HepG2 (cell line): ENCODE data around the gene FGD2. TPM values are rescaled to one million over a fixed set of nuclear protein-coding genes. Genes with fewer than 3 reads are reported as not detected.

Experiments
- ATAC-seq: fragments of 200-7000 bp; cut with Tn5 transposase; 3 replicates; pipeline ENCODE4 v1.9.1; 2020; ENCODE audit warnings: mild to moderate bottlenecking, moderate library complexity
- BruUV-seq: library from RNA; stranded (reverse); fragments of 400-500 nt; replicated peaks from 2 replicates; lab custom pipeline; 2021; lab: Mats Ljungman, UMichigan
- CTCF ChIA-PET: fragments of 300-600 bp; formaldehyde crosslinking; extraction: SDS; loops from one replicate; lab custom pipeline; 2021; ENCODE audit warnings: low total read pairs, inconsistent platforms, low intra/inter-chr PET ratio; lab: Yijun Ruan, JAX
- POLR2A ChIA-PET: fragments of 350-600 bp; sonication (Branson Sonifier 250); formaldehyde crosslinking; loops from one replicate; lab custom pipeline; 2020; ENCODE audit warnings: antibody characterized with exemption, inconsistent platforms; lab: Yijun Ruan, JAX
- DNase-seq: peaks from one replicate; pipeline ENCODE4 v3.0.0-alpha.2; 2015; ENCODE audit warnings: low spot score
- FAIRE-seq: peaks from 3 replicates; lab custom pipeline; 2011; peaks lifted over from hg19 to GRCh38; lab: Jason Lieb, UNC
- H2AFZ ChIP-seq: one replicate; pipeline ENCODE4 v1.6.1; 2011; ENCODE audit warnings: low read length, inconsistent platforms
- H3K27ac ChIP-seq: fragments of 300-600 bp; 3 replicates; pipeline ENCODE4 v1.8.0; 2011; ENCODE audit warnings: mixed run types, mild to moderate bottlenecking, mixed read lengths, low read length, inconsistent platforms; ENCODE audit not compliant: insufficient read depth; ENCODE audit errors: extremely low read length
- H3K27me3 ChIP-seq, 2 experiments: fragments of 200-600 bp in 1 of 2; 2 replicates in 1 of 2; 3 replicates in 1 of 2; pipeline versions ENCODE4 v1.6.0 to v1.8.0; 2011; ENCODE audit warnings: low read length in 2 of 2, mild to moderate bottlenecking in 2 of 2, moderate library complexity in 2 of 2, inconsistent platforms in 1 of 2; ENCODE audit not compliant: insufficient read depth in 2 of 2, control insufficient read depth in 1 of 2
- H3K36me3 ChIP-seq, 2 experiments: fragments of 200-600 bp in 1 of 2; replicated peaks in 1 of 2; 2 replicates in 1 of 2; 3 replicates in 1 of 2; pipeline versions ENCODE4 v1.5.1 to v1.8.0; 2011; ENCODE audit warnings: low read length in 2 of 2, inconsistent platforms in 1 of 2; ENCODE audit not compliant: insufficient read depth in 2 of 2, control insufficient read depth in 1 of 2
- H3K4me1 ChIP-seq: 2 replicates; pipeline ENCODE4 v1.5.1; 2012; ENCODE audit warnings: low read length, inconsistent platforms; ENCODE audit not compliant: insufficient read depth
- H3K4me2 ChIP-seq: 2 replicates; pipeline ENCODE4 v1.6.0; 2011; ENCODE audit warnings: low read depth, low read length, inconsistent platforms
- H3K4me3 ChIP-seq, 3 experiments: fragments of 200-600 bp in 1 of 3; sonication (generic), shearing (Covaris generic) in 1 of 3; replicated peaks in 1 of 3; 2 replicates each; pipeline ENCODE4 v1.5.1; 2011 to 2016; ENCODE audit warnings: low read length in 3 of 3, inconsistent platforms in 2 of 3, low read depth in 2 of 3, mild to moderate bottlenecking in 2 of 3, control low read depth in 1 of 3, mixed read lengths in 1 of 3; ENCODE audit not compliant: insufficient read depth in 1 of 3
- H3K79me2 ChIP-seq: one replicate; pipeline ENCODE4 v1.6.1; 2011; ENCODE audit warnings: low read length, inconsistent platforms; ENCODE audit not compliant: insufficient read depth
- H3K9ac ChIP-seq: 2 replicates; pipeline ENCODE4 v1.6.0; 2011; ENCODE audit warnings: mild to moderate bottlenecking, low read depth, low read length, inconsistent platforms; ENCODE audit not compliant: insufficient read depth
- H3K9me3 ChIP-seq: 2 replicates; pipeline ENCODE4 v1.5.1; 2012; ENCODE audit warnings: mild to moderate bottlenecking, low read length
- H4K20me1 ChIP-seq: 2 replicates; pipeline ENCODE4 v1.6.0; 2011; ENCODE audit warnings: inconsistent platforms, mild to moderate bottlenecking, low read length, moderate library complexity; ENCODE audit not compliant: insufficient read depth
- ATF7 ChIP-seq, 2 experiments: fragments of 450-650 bp in 1 of 2; sonication (generic) in 1 of 2; formaldehyde crosslinking in 1 of 2; IDR thresholded peaks; 2 replicates each; pipeline versions ENCODE4 v1.4.0 to v1.6.1; 2016 to 2020; ENCODE audit warnings: antibody characterized with exemption in 1 of 2, mild to moderate bottlenecking in 1 of 2, missing genetic modification reagents in 1 of 2
- CENPT ChIP-seq: sonication (generic); formaldehyde crosslinking; IDR thresholded peaks from 2 replicates; pipeline ENCODE4 v1.8.0; 2022; ENCODE audit warnings: low read depth, mild to moderate bottlenecking, moderate library complexity, missing genetic modification reagents
- DPF2 ChIP-seq: sonication (generic); formaldehyde crosslinking; IDR thresholded peaks from 2 replicates; pipeline ENCODE4 v1.4.0; 2020; ENCODE audit warnings: mild to moderate bottlenecking, low read depth, missing genetic modification reagents, borderline replicate concordance
- ETV5 ChIP-seq: IDR thresholded peaks from 2 replicates; pipeline ENCODE4 v1.6.1; 2018; ENCODE audit warnings: missing biosample characterization, missing genetic modification reagents, inconsistent platforms, borderline replicate concordance
- FOXM1 ChIP-seq: sonication (generic); formaldehyde crosslinking; IDR thresholded peaks from 2 replicates; pipeline ENCODE4 v1.5.0; 2020; ENCODE audit warnings: missing genetic modification reagents
- GABPA ChIP-seq, 2 experiments: IDR thresholded peaks; 2 replicates each; pipeline ENCODE4 v1.6.1; 2011 to 2016; ENCODE audit warnings: low read depth in 2 of 2, low read length in 1 of 2, missing biosample characterization in 1 of 2, missing genetic modification characterization in 1 of 2
- HNRNPH1 ChIP-seq: fragments of 200-400 bp; formaldehyde crosslinking; optimal IDR thresholded peaks from 2 replicates; pipeline ENCODE3; 2017; ENCODE audit warnings: mild to moderate bottlenecking, low read depth, low read length
- HNRNPLL ChIP-seq: fragments of 200-400 bp; formaldehyde crosslinking; IDR thresholded peaks from 2 replicates; pipeline ENCODE4 v1.6.1; 2017; ENCODE audit warnings: mild to moderate bottlenecking, low read depth, low read length; ENCODE audit not compliant: poor library complexity, severe bottlenecking
- HOXA5 ChIP-seq: sonication (generic); formaldehyde crosslinking; IDR thresholded peaks from 2 replicates; pipeline ENCODE4 v1.4.0; 2020; ENCODE audit warnings: missing genetic modification reagents
- HOXA7 ChIP-seq: sonication (generic); formaldehyde crosslinking; IDR thresholded peaks from 2 replicates; pipeline ENCODE4 v1.8.1; 2022; ENCODE audit warnings: mild to moderate bottlenecking, missing genetic modification reagents, moderate library complexity
- JUNB ChIP-seq: sonication (generic); formaldehyde crosslinking; IDR thresholded peaks from 2 replicates; pipeline ENCODE4 v1.8.0; 2022; ENCODE audit warnings: missing genetic modification reagents, mild to moderate bottlenecking, borderline replicate concordance
- MEIS2 ChIP-seq: sonication (generic); formaldehyde crosslinking; IDR thresholded peaks from 2 replicates; pipeline ENCODE4 v1.9.0; 2021; ENCODE audit warnings: mild to moderate bottlenecking, missing genetic modification reagents
- NFYC ChIP-seq: IDR thresholded peaks from 2 replicates; pipeline ENCODE4 v1.6.1; 2016; ENCODE audit warnings: missing genetic modification reagents, missing compliant biosample characterization
- RAD51 ChIP-seq: fragments of 450-650 bp; IDR thresholded peaks from 2 replicates; pipeline ENCODE4 v1.6.1; 2016; ENCODE audit warnings: borderline replicate concordance
- SRSF4 ChIP-seq: fragments of 200-400 bp; formaldehyde crosslinking; IDR thresholded peaks from one replicate; pipeline ENCODE4 v1.6.1; 2018; ENCODE audit warnings: mild to moderate bottlenecking, low read depth, low read length, moderate library complexity; ENCODE audit not compliant: poor library complexity, severe bottlenecking
- TARDBP ChIP-seq: sonication (generic); formaldehyde crosslinking; IDR thresholded peaks from 2 replicates; pipeline ENCODE4 v1.8.0; 2022; ENCODE audit warnings: mild to moderate bottlenecking, missing genetic modification reagents
- ZC3H13 ChIP-seq: sonication (generic); formaldehyde crosslinking; IDR thresholded peaks from 2 replicates; pipeline ENCODE4 v1.8.1; 2023; ENCODE audit warnings: mild to moderate bottlenecking, missing genetic modification reagents, moderate library complexity
- ZNF121 ChIP-seq: sonication (generic); formaldehyde crosslinking; IDR thresholded peaks from 2 replicates; pipeline ENCODE4 v1.5.0; 2020; ENCODE audit warnings: mild to moderate bottlenecking, missing genetic modification reagents
- ZNF264 ChIP-seq: sonication (generic); formaldehyde crosslinking; IDR thresholded peaks from 2 replicates; pipeline ENCODE4 v1.4.0; 2020; ENCODE audit warnings: missing genetic modification reagents
- ZNF550 ChIP-seq: sonication (generic); formaldehyde crosslinking; IDR thresholded peaks from 2 replicates; pipeline ENCODE4 v1.4.0; 2020; ENCODE audit warnings: mild to moderate bottlenecking, missing genetic modification reagents, borderline replicate concordance
- ZNF589 ChIP-seq: sonication (generic); formaldehyde crosslinking; conservative IDR thresholded peaks from 2 replicates; pipeline ENCODE4 v1.8.0; 2022; ENCODE audit warnings: mild to moderate bottlenecking, moderate library complexity, missing genetic modification reagents
- ZNF781 ChIP-seq: sonication (generic); formaldehyde crosslinking; IDR thresholded peaks from 2 replicates; pipeline ENCODE4 v1.5.1; 2020; ENCODE audit warnings: borderline replicate concordance, mild to moderate bottlenecking, missing genetic modification reagents; ENCODE audit errors: not compliant biosample characterization
- WGBS: methylation state at CpG from one replicate; pipeline ENCODE4 v1.1.6; 2017; ENCODE audit warnings: low lambda C conversion rate; 5-methylcytosine and 5-hydroxymethylcytosine counted together
- in situ Hi-C: cut with HindIII; loops from 2 replicates; pipeline ENCODE4 v1.10.0; 2017; ENCODE audit warnings: low pct_unique_long_range_greater_than_20kb; ENCODE audit not compliant: extremely low pct_ligation_motif_present
- intact Hi-C: fragments of 100-400 bp; cut with micrococcal nuclease; formaldehyde crosslinking; loops from one replicate; pipeline ENCODE4 v1.10.0; 2022; ENCODE audit not compliant: unreplicated experiment
- polyA plus RNA-seq, 8 experiments: library from polyadenylated mRNA; depleted of rRNA in 3 of 8; stranded (reverse) in 7 of 8; unstranded in 1 of 8; fragments of >200 nt; fragmentation: Illumina TruSeq in 4 of 8; extraction: Trizol in 4 of 8; gene quantifications; 2 replicates each; pipeline versions ENCODE4 v1.2.1 to v1.2.3, GENCODE V29; 2011 to 2016; ENCODE audit warnings: low read depth in 4 of 8, missing spikeins in 1 of 8, mixed read lengths in 1 of 8; ENCODE audit not compliant: insufficient read depth in 1 of 8
- total RNA-seq, 5 experiments: library from RNA; depleted of rRNA; stranded (reverse); fragments of >200 nt; fragmentation: Illumina TruSeq; extraction: Trizol; gene quantifications; 2 replicates each; pipeline ENCODE4 v1.2.3, GENCODE V29; 2016; ENCODE audit warnings: low read depth in 1 of 5
- TF ChIP-seq, protein P1 (sequence below): IDR thresholded peaks from 2 replicates; pipeline ENCODE4 v1.6.1; 2012; ENCODE audit warnings: inconsistent platforms

The FGD2 gene
- total and polyA plus RNA-seq, 2 of the 13 experiments (the other 11 are each of a cell fraction or from before 2014, with no cell fraction given), result not detected

DNA sequence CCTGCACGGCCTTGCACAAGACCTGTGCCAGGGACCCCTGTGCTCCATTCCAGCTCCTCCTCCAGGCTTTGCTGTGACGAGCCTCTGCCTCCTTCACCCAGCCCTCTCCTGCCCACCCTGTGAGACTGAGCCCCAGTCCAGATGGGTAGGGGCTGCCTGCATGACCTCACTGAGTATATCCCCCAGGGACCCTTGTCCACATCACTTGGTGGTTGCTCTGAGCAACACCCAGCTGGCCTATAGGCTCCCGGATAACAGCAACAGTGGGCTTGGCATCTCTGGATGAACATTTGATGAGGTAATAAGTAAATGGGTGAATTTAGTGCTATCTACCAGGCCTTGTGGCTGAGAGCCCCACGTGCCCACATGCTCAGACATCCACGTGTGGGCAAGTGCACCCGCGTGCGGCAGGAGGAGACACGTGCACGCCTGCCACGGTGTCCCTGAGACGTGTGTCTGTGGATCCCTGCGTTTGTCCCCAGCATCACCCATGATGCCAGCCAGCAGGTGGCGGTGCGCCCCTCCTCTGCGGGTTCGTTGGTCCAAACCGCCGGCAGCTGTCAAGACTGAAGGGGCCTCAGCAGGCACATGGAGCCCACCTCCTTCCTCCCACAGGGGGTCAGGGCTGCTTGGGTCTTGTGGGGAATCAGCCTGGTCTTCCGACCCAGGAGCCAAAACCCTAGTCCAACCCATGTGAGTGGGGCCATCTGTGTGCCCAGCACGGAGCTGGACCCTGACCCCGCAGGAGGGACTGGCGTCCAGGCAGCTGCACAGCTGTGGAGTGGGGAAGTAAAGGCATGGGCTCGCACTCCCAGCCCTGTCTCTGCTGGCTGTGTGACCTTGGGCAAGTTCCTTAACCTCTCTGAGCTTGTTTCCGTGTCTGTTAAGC is 45.9 kb downstream of the FGD2 start:
- Histone ChIP-seq H3K9me3 (no peaks in the 10 kb centered on the region), H3K79me2 (no peaks in the 10 kb centered on the region), H3K4me3 (peak overlapping the region in 2 of 3 experiments; percentile 12 to 64; a peak in 3 of 6 replicates), H3K27me3 (peaks cover 2 to 17% of the 10 kb centered on the region in 2 experiments; a peak in 4 of 5 replicates), H3K27ac (no peak overlapping the region), H3K9ac (no peak overlapping the region), H3K36me3 (no peaks in the 10 kb centered on the region), H2AFZ (no peak overlapping the region), H3K4me1 (peaks cover 78% of the 10 kb centered on the region), H3K4me2 (peak overlapping the region; percentile 77), H4K20me1 (no peaks in the 10 kb centered on the region)
- FAIRE-seq, result peak; percentile 12
- no TSS peak for BruUV-seq
- ATAC-seq, result peak; percentile 82
- peak; percentile 70 for DNase-seq
- in situ Hi-C loops (loop anchor here (5.0 kb wide), 3 partner anchors 51 to 156 kb away; partner anchors contain the start of gene PIM1), intact Hi-C loops (loop anchor here (1.0 to 5.0 kb wide), 4 partner anchors 23 to 159 kb away; no protein-coding TSS in a partner anchor)
- CTCF ChIA-PET, result interaction anchor here (0.7 to 3.1 kb wide), 9 partner anchors 8 to 159 kb away, joined by 3 to 72 read pairs (median 5); partner anchors contain the start of gene PIM1
- 1% methylated on average over 16 of the region's 25 CpGs for WGBS
- POLR2A ChIA-PET, result interaction anchor here (0.7 to 4.1 kb wide), 17 partner anchors 8 to 158 kb away, joined by 3 to 73 read pairs (median 7); partner anchors contain the start of gene PIM1
- TF ChIP-seq HNRNPH1 (no peak), SRSF4 (no peak), RAD51 (no peak), ZNF589 (CRISPR knock-in tag) (no peak), HNRNPLL (peak; percentile 36), ZC3H13 (no peak), ATF7 (IDR thresholded peaks at IDR 0.05) (no peak), ATF7 (CRISPR knock-in tag; IDR thresholded peaks at IDR 0.05) (no peak), ZNF264 (peak; percentile 42; the same call in 1 of the 2 replicates), HOXA7 (CRISPR knock-in tag) (no peak), FOXM1 (CRISPR knock-in tag) (peak; percentile 43; the same call in 1 of the 2 replicates), HOXA5 (CRISPR knock-in tag) (no peak; the same call in 1 of the 2 replicates), DPF2 (CRISPR knock-in tag) (peak; percentile 66), ETV5 (no peak), JUNB (CRISPR knock-in tag) (no peak), CENPT (CRISPR knock-in tag) (peak; percentile 24; the same call in 1 of the 2 replicates), ZNF781 (CRISPR knock-in tag) (peak; percentile 60), MEIS2 (CRISPR knock-in tag) (peak; percentile 55; the same call in 1 of the 2 replicates), ZNF550 (CRISPR knock-in tag) (no peak), ZNF121 (peak; percentile 74), GABPA (IDR thresholded peaks at IDR 0.05; ENCODE audit: low read depth, low read length) (no peak), GABPA (CRISPR knock-in tag; IDR thresholded peaks at IDR 0.05; ENCODE audit: low read depth) (no peak), NFYC (no peak), TARDBP (CRISPR knock-in tag) (peak; percentile 84)
- TF ChIP-seq, protein P1, sequence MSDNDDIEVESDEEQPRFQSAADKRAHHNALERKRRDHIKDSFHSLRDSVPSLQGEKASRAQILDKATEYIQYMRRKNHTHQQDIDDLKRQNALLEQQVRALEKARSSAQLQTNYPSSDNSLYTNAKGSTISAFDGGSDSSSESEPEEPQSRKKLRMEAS, result peak; percentile 83
